ENCODE results near the gene EPS8.

DNA sequence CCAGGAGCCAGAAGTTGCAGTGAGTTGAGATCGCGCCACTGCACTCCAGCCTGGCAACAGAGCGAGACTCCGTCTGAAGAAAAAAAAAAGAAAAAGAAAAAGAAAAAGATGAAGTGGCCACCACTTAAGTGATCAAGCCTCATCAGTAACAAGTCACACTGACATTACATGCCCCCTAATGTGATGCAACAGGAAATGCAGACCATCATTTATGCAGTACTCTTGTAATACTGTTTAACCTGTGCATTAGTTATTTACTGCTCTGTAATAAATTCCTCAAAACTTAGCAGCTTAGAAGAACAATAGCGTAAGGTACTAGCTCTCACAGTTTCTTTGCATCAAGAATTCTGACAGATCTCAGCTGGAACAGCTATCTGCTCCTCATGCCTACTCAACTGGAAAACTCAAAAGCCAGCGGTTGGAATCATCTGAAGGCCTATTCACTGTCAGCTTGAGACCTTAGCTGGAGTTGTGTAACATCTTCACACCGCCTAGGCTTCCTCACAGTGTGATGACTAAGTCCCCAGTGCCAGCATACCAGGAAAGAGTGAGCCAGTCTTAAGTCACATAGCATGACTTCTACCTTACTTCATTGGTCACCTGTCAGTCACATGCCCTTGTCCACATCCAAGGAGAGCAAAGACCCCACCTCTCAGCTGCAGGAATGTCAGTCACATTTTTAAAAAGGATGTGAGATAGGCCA lies 31.5 kb downstream of the EPS8 start:
- TF ChIP-seq, protein P1, sequence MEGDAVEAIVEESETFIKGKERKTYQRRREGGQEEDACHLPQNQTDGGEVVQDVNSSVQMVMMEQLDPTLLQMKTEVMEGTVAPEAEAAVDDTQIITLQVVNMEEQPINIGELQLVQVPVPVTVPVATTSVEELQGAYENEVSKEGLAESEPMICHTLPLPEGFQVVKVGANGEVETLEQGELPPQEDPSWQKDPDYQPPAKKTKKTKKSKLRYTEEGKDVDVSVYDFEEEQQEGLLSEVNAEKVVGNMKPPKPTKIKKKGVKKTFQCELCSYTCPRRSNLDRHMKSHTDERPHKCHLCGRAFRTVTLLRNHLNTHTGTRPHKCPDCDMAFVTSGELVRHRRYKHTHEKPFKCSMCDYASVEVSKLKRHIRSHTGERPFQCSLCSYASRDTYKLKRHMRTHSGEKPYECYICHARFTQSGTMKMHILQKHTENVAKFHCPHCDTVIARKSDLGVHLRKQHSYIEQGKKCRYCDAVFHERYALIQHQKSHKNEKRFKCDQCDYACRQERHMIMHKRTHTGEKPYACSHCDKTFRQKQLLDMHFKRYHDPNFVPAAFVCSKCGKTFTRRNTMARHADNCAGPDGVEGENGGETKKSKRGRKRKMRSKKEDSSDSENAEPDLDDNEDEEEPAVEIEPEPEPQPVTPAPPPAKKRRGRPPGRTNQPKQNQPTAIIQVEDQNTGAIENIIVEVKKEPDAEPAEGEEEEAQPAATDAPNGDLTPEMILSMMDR (IDR thresholded peaks at IDR 0.05) = no peak
- TF ChIP-seq POLR2A (IDR thresholded peaks at IDR 0.05) (no peak), EP300 (IDR thresholded peaks at IDR 0.05) (no peak)

All from gastroesophageal sphincter (tissue), 3 donors.